Measurements from ENCODE around the gene APBB3. TPM values are rescaled to one million over a fixed set of nuclear protein-coding genes. Genes with fewer than 3 reads are reported as not detected.

APBB3 gene
- total RNA-seq, 3 donors from 2014 or later, result 18.8 to 32.5 (median 21.2) TPM

DNA sequence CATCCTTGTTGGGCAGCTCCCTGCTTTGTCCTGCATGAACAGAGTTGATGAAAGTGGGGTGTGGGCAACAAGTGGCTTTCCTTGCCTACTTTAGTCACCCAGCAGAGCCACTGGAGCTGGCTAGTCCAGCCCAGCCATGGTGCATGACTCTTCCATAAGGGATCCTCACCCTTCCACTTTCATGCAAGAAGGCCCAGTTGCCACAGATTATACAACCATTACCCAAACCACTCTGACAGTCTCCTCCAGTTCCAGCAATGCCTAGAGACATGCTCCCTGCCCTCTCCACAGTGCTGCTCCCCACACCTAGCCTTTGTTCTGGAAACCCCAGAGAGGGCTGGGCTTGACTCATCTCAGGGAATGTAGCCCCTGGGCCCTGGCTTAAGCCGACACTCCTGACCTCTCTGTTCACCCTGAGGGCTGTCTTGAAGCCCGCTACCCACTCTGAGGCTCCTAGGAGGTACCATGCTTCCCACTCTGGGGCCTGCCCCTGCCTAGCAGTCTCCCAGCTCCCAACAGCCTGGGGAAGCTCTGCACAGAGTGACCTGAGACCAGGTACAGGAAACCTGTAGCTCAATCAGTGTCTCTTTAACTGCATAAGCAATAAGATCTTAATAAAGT lies 4.2 kb upstream of the APBB3 start:
- DNase-seq, result no peak
- H3K4me3 ChIP-seq, result no peak overlapping the region
- intact Hi-C loops (cut with DNase I, micrococcal nuclease), result loop anchor here in 1 of 2 donors (10.0 kb wide), 1 partner anchor 66 kb away; the partner anchor contains the start of genes CD14 and TMCO6
- H3K4me1 ChIP-seq (ENCODE audit: low read depth), result peaks cover 14% of the 10 kb centered on the region
- peaks cover 6% of the 10 kb centered on the region for H3K36me3 ChIP-seq (ENCODE audit: low read depth)
- no peaks in the 10 kb centered on the region for H3K9me3 ChIP-seq
- no peak for ATAC-seq
- TF ChIP-seq, protein P1, sequence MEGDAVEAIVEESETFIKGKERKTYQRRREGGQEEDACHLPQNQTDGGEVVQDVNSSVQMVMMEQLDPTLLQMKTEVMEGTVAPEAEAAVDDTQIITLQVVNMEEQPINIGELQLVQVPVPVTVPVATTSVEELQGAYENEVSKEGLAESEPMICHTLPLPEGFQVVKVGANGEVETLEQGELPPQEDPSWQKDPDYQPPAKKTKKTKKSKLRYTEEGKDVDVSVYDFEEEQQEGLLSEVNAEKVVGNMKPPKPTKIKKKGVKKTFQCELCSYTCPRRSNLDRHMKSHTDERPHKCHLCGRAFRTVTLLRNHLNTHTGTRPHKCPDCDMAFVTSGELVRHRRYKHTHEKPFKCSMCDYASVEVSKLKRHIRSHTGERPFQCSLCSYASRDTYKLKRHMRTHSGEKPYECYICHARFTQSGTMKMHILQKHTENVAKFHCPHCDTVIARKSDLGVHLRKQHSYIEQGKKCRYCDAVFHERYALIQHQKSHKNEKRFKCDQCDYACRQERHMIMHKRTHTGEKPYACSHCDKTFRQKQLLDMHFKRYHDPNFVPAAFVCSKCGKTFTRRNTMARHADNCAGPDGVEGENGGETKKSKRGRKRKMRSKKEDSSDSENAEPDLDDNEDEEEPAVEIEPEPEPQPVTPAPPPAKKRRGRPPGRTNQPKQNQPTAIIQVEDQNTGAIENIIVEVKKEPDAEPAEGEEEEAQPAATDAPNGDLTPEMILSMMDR (IDR thresholded peaks at IDR 0.05), result no peak

- Histone ChIP-seq H3K9me3 (no peaks in the 10 kb centered on the region), H3K36me3 (ENCODE audit: low read depth) (peaks cover 6% of the 10 kb centered on the region), H3K4me3 (no peak overlapping the region), H3K4me1 (ENCODE audit: low read depth) (peaks cover 21% of the 10 kb centered on the region)
- no peak for ATAC-seq
- intact Hi-C loops (cut with DNase I, micrococcal nuclease), result loop anchor here in 1 of 2 donors (10.0 kb wide), 1 partner anchor 67 kb away; the partner anchor contains the start of genes CD14 and TMCO6
- DNase-seq, result no peak
- TF ChIP-seq, protein P1 (IDR thresholded peaks at IDR 0.05), result no peak
Measured at GRCh38 chr5:140567871-140568270, 3.5 kb upstream of the APBB3 start.

GRCh38 chr5:140567136-140567818 lies 2.9 kb upstream of the APBB3 start:
- Histone ChIP-seq H3K36me3 (ENCODE audit: low read depth) (peaks cover 6% of the 10 kb centered on the region), H3K4me3 (no peak overlapping the region), H3K9me3 (no peaks in the 10 kb centered on the region), H3K4me1 (ENCODE audit: low read depth) (peaks cover 22% of the 10 kb centered on the region)
- DNase-seq (no peak), ATAC-seq (no peak)
- intact Hi-C loops (cut with DNase I, micrococcal nuclease), result loop anchor here in 1 of 2 donors (10.0 kb wide), 1 partner anchor 68 kb away; the partner anchor contains the start of genes CD14 and TMCO6
- TF ChIP-seq, protein P1 (IDR thresholded peaks at IDR 0.05), result no peak

- ATAC-seq, result no peak
- TF ChIP-seq, protein P1 (IDR thresholded peaks at IDR 0.05), result no peak
- intact Hi-C loops (cut with DNase I, micrococcal nuclease), result loop anchor here in 1 of 2 donors (10.0 kb wide), 1 partner anchor 68 kb away; the partner anchor contains the start of genes CD14 and TMCO6
Measured at GRCh38 chr5:140566665-140567064, 2.3 kb upstream of the APBB3 start.

DNA sequence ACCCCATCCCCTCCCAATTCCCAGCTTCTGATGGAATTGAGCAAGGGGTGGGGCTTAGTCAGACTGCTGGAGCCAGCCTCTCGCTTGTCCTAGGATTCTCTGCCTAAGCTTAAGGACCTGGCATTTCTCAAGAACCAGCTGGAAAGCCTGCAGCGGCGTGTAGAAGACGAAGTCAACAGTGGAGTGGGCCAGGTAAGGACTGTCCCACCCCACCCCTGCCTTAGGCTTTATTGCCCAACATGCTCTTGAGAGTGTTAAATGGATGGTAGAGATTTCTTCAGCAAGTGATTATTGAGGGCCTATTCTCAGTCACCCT lies 1.3 kb upstream of the APBB3 start:
- Histone ChIP-seq H3K4me3 (no peak overlapping the region), H3K4me1 (ENCODE audit: low read depth) (peaks cover 22% of the 10 kb centered on the region), H3K9me3 (no peaks in the 10 kb centered on the region), H3K36me3 (ENCODE audit: low read depth) (peaks cover 6% of the 10 kb centered on the region)
- intact Hi-C loops (cut with DNase I, micrococcal nuclease), result loop anchor here in 1 of 2 donors (10.0 kb wide), 1 partner anchor 69 kb away; the partner anchor contains the start of genes CD14 and TMCO6
- TF ChIP-seq, protein P1 (IDR thresholded peaks at IDR 0.05), result no peak
- no peak for DNase-seq
- ATAC-seq, result no peak

More at GRCh38 chr5:140566665-140567064, 2.3 kb upstream of the APBB3 start:
- Histone ChIP-seq H3K9me3 (no peaks in the 10 kb centered on the region), H3K4me1 (ENCODE audit: low read depth) (peaks cover 22% of the 10 kb centered on the region), H3K36me3 (ENCODE audit: low read depth) (peaks cover 6% of the 10 kb centered on the region), H3K4me3 (no peak overlapping the region)
- no peak for DNase-seq

All from mucosa of descending colon (tissue), 3 donors.